CD14-positive monocyte (primary cell): Measurements from ENCODE around the gene OXLD1. TPM values are rescaled to one million over a fixed set of nuclear protein-coding genes. Genes with fewer than 3 reads are reported as not detected.

Source experiments
- DNase-seq, 3 donors: peaks; one replicate each; pipeline ENCODE4 v3.0.0-alpha.2; 2011 to 2022
- H2AFZ ChIP-seq: 2 replicates; pipeline ENCODE4 v1.6.0; 2012; ENCODE audit warnings: mild to moderate bottlenecking, low read depth, low read length, inconsistent platforms; ENCODE audit not compliant: insufficient read depth, poor library complexity, severe bottlenecking
- H3K27ac ChIP-seq, 2 donors: 1 replicate in 1 of 2; 2 replicates in 1 of 2; pipeline ENCODE4 v1.5.1; 2012 to 2013; ENCODE audit warnings: low read length in 2 of 2, control low read depth in 1 of 2, inconsistent platforms in 1 of 2, low read depth in 1 of 2, mild to moderate bottlenecking in 1 of 2
- H3K27me3 ChIP-seq, 2 donors: one replicate each; pipeline versions ENCODE4 v1.6.0 to v1.6.1; 2011 to 2013; ENCODE audit warnings: low read length in 2 of 2; ENCODE audit not compliant: control insufficient read depth in 2 of 2, insufficient read depth in 2 of 2
- H3K36me3 ChIP-seq, 2 donors: replicated peaks in 1 of 2; 1 replicate in 1 of 2; 2 replicates in 1 of 2; pipeline versions ENCODE4 v1.5.1 to v1.6.1; 2012 to 2013; ENCODE audit warnings: low read length in 2 of 2, control low read depth in 1 of 2, inconsistent platforms in 1 of 2, mild to moderate bottlenecking in 1 of 2; ENCODE audit not compliant: insufficient read depth in 2 of 2, control insufficient read depth in 1 of 2
- H3K4me1 ChIP-seq, 2 donors: 1 replicate in 1 of 2; 2 replicates in 1 of 2; pipeline versions ENCODE4 v1.5.1 to v1.6.1; 2012 to 2013; ENCODE audit warnings: low read length in 2 of 2, control low read depth in 1 of 2, inconsistent platforms in 1 of 2, mild to moderate bottlenecking in 1 of 2, moderate library complexity in 1 of 2; ENCODE audit not compliant: insufficient read depth in 2 of 2, control insufficient read depth in 1 of 2
- H3K4me2 ChIP-seq: replicated peaks from 2 replicates; pipeline ENCODE3; 2012; ENCODE audit warnings: low read length, moderate library complexity, mild to moderate bottlenecking; ENCODE audit not compliant: poor library complexity, severe bottlenecking; ENCODE audit errors: extremely low read depth
- H3K4me3 ChIP-seq, 3 experiments: fragments of 200-600 bp in 1 of 3; sonication (generic) in 1 of 3; replicated peaks in 1 of 3; 1 replicate in 2 of 3; 2 replicates in 1 of 3; pipeline ENCODE4 v1.5.1; 2011 to 2013; ENCODE audit warnings: low read length in 3 of 3, mild to moderate bottlenecking in 3 of 3, control low read depth in 2 of 3, low read depth in 2 of 3, inconsistent platforms in 1 of 3, moderate library complexity in 1 of 3
- H3K79me2 ChIP-seq: 2 replicates; pipeline ENCODE4 v1.6.0; 2012; ENCODE audit warnings: mild to moderate bottlenecking, control low read depth, inconsistent platforms, low read length, moderate library complexity; ENCODE audit not compliant: insufficient read depth
- H3K9ac ChIP-seq: 2 replicates; pipeline ENCODE4 v1.6.0; 2017; ENCODE audit warnings: low read length, mild to moderate bottlenecking; ENCODE audit not compliant: insufficient read depth, poor library complexity, severe bottlenecking
- H3K9me3 ChIP-seq, 2 donors: replicated peaks in 1 of 2; 1 replicate in 1 of 2; 2 replicates in 1 of 2; pipeline versions ENCODE4 v1.5.1 to v1.6.1; 2012 to 2013; ENCODE audit warnings: low read length in 2 of 2, control low read depth in 1 of 2; ENCODE audit not compliant: control insufficient read depth in 1 of 2, insufficient read depth in 1 of 2
- H4K20me1 ChIP-seq: 2 replicates; pipeline ENCODE4 v1.6.0; 2012; ENCODE audit warnings: mild to moderate bottlenecking, low read length, control low read depth, moderate library complexity; ENCODE audit not compliant: insufficient read depth
- H3K27ac Mint-ChIP-seq, 7 donors: one replicate each; pipeline ENCODE4 v1.8.0; 2020; ENCODE audit warnings: mild to moderate bottlenecking in 7 of 7, mixed read lengths in 7 of 7, moderate library complexity in 6 of 7, inconsistent platforms in 2 of 7
- H3K27me3 Mint-ChIP-seq, 3 donors: one replicate each; pipeline ENCODE4 v1.8.0; 2021 to 2022; ENCODE audit warnings: low read depth in 3 of 3, mild to moderate bottlenecking in 3 of 3, mixed read lengths in 3 of 3, moderate library complexity in 3 of 3, inconsistent platforms in 1 of 3
- H3K36me3 Mint-ChIP-seq, 2 donors: one replicate each; pipeline ENCODE4 v1.8.0; 2020; ENCODE audit warnings: mixed read lengths in 2 of 2, inconsistent platforms in 1 of 2, mild to moderate bottlenecking in 1 of 2
- H3K4me1 Mint-ChIP-seq: one replicate; pipeline ENCODE4 v1.8.0; 2020; ENCODE audit warnings: mild to moderate bottlenecking, mixed read lengths
- H3K4me3 Mint-ChIP-seq, 2 donors: one replicate each; pipeline ENCODE4 v1.8.0; 2020; ENCODE audit warnings: mild to moderate bottlenecking in 2 of 2, mixed read lengths in 2 of 2, moderate library complexity in 1 of 2
- H3K9me3 Mint-ChIP-seq, 7 donors: one replicate each; pipeline ENCODE4 v1.8.0; 2020 to 2022; ENCODE audit warnings: mixed read lengths in 7 of 7, mild to moderate bottlenecking in 6 of 7, moderate library complexity in 6 of 7, inconsistent platforms in 2 of 7
- CTCF ChIP-seq: fragments of 200-600 bp; IDR thresholded peaks from one replicate; pipeline ENCODE4 v1.8.0; 2022; ENCODE audit warnings: antibody characterized with exemption, mild to moderate bottlenecking
- WGBS: methylation state at CpG from one replicate; pipeline ENCODE4 v1.1.5; 2013; ENCODE audit warnings: missing lambda C conversion rate; ENCODE audit not compliant: insufficient coverage; 5-methylcytosine and 5-hydroxymethylcytosine counted together
- intact Hi-C, 2 donors: fragments of 100-400 bp; cut with micrococcal nuclease; formaldehyde crosslinking; loops; one replicate each; pipeline versions ENCODE4 v1.15.0 to v1.15.1; 2023
- polyA plus RNA-seq, 3 donors: library from polyadenylated mRNA; depleted of rRNA in 1 of 3; unstranded in 2 of 3; stranded (reverse) in 1 of 3; fragments of 300-500 nt in 2 of 3; fragments of >200 nt in 1 of 3; fragmentation: Illumina TruSeq in 2 of 3; gene quantifications; 1 replicate in 2 of 3; 2 replicates in 1 of 3; pipeline ENCODE4 v1.2.3, GENCODE V29; 2012 to 2021

OXLD1 gene
- polyA plus RNA-seq, 3 donors: 46.0 to 61.1 (median 51.8) TPM

- Mint-ChIP-seq H3K27ac (no peak overlapping the region), H3K36me3 (no peaks in the 10 kb centered on the region), H3K27me3 (peaks cover 4 to 7% (median 6%) of the 10 kb centered on the region in 3 donors), H3K9me3 (peaks cover 0 to 1% (median 0%) of the 10 kb centered on the region in 7 donors), H3K4me1 (peaks cover 11% of the 10 kb centered on the region), H3K4me3 (no peak overlapping the region)
- H3K36me3 ChIP-seq: peaks cover 0 to under 1% of the 10 kb centered on the region in 2 donors
- H2AFZ ChIP-seq: no peak overlapping the region
- no peaks in the 10 kb centered on the region for H4K20me1 ChIP-seq
- DNase-seq: no peak
- no peak overlapping the region for H3K4me3 ChIP-seq
- no peak overlapping the region for H3K4me2 ChIP-seq
- intact Hi-C loops: no loop called here
- no peak overlapping the region for H3K27ac ChIP-seq
- peaks cover 8 to 11% of the 10 kb centered on the region in 2 donors for H3K4me1 ChIP-seq
- no peaks in the 10 kb centered on the region for H3K79me2 ChIP-seq
- no peaks in the 10 kb centered on the region for H3K9me3 ChIP-seq
- 42% methylated on average over 2 of the region's 5 CpGs for WGBS
- no peaks in the 10 kb centered on the region for H3K27me3 ChIP-seq
- H3K9ac ChIP-seq: no peak overlapping the region
- no peak for TF ChIP-seq CTCF
Measured at GRCh38 chr17:81659038-81659437, 7.4 kb downstream of the OXLD1 start.

- no peaks in the 10 kb centered on the region for H3K36me3 ChIP-seq
- peaks cover 21% of the 10 kb centered on the region for H3K4me1 Mint-ChIP-seq
- no peaks in the 10 kb centered on the region for H4K20me1 ChIP-seq
- H3K4me3 ChIP-seq: no peak overlapping the region
- H3K4me2 ChIP-seq: peak overlapping the region; percentile 16
- no peak for TF ChIP-seq CTCF
- peak overlapping the region in 3 of 7 donors; percentile 2 to 37 (median 20) for H3K27ac Mint-ChIP-seq
- intact Hi-C loops: no loop called here
- H3K27ac ChIP-seq: no peak overlapping the region
- WGBS: 19% methylated on average over 3 of the region's 4 CpGs
- H3K4me1 ChIP-seq: peaks cover 19 to 26% of the 10 kb centered on the region in 2 donors
- H3K9me3 ChIP-seq: no peaks in the 10 kb centered on the region
- no peak for DNase-seq
- no peaks in the 10 kb centered on the region for H3K79me2 ChIP-seq
- H2AFZ ChIP-seq: peak overlapping the region; percentile 30
- H3K27me3 ChIP-seq: no peaks in the 10 kb centered on the region
- H3K36me3 Mint-ChIP-seq: no peaks in the 10 kb centered on the region
- H3K9me3 Mint-ChIP-seq: peaks cover 0 to 1% (median 0%) of the 10 kb centered on the region in 7 donors
- peak overlapping the region in 1 of 2 donors; percentile 55 for H3K4me3 Mint-ChIP-seq
- peaks cover 6 to 15% (median 12%) of the 10 kb centered on the region in 3 donors for H3K27me3 Mint-ChIP-seq
- peak overlapping the region; percentile 8 for H3K9ac ChIP-seq
Measured at GRCh38 chr17:81656835-81657234, 9.6 kb downstream of the OXLD1 start.
